GM19438 (cell line): ENCODE data around the gene ZNF341.
A peak's percentile ranks its signal among the peaks of the same experiment; 100 is the strongest.
"Not testable (repeated sequence)": the region's sequence is repeated elsewhere in the genome, so short reads cannot be mapped to it uniquely, and the experiment has no call there.

Experiments
- ATAC-seq: cut with Tn5 transposase; IDR thresholded peaks from one replicate; pipeline ENCODE4 v1.9.1; 2021; ENCODE audit warnings: low read depth; ENCODE audit not compliant: unreplicated experiment

Gene ZNF341

GRCh38 chr20:33791021-33791420 lies 59.2 kb downstream of the ZNF341 start:
- ATAC-seq, result no peak

- no peak for ATAC-seq
Measured at GRCh38 chr20:33791540-33791939, 59.7 kb downstream of the ZNF341 start.

- no peak for ATAC-seq
Measured at GRCh38 chr20:33791959-33792597, 60.3 kb downstream of the ZNF341 start.

- ATAC-seq, result not testable (repeated sequence)
Measured at GRCh38 chr20:33792598-33792989, 60.8 kb downstream of the ZNF341 start.

- no peak for ATAC-seq
Measured at GRCh38 chr20:33793011-33793931, 61.5 kb downstream of the ZNF341 start.

GRCh38 chr20:33796263-33796906 lies 64.6 kb downstream of the ZNF341 start:
- ATAC-seq, result no peak

- ATAC-seq, result no peak
Measured at GRCh38 chr20:33796907-33797544, 65.2 kb downstream of the ZNF341 start.

- ATAC-seq, result no peak
Measured at GRCh38 chr20:33798444-33798843, 66.6 kb downstream of the ZNF341 start.

- ATAC-seq, result no peak
Measured at GRCh38 chr20:33803921-33804337, 72.1 kb downstream of the ZNF341 start.

GRCh38 chr20:33808388-33808787 lies 76.6 kb downstream of the ZNF341 start:
- ATAC-seq, result no peak

GRCh38 chr20:33810259-33810658 lies 78.5 kb downstream of the ZNF341 start:
- no peak for ATAC-seq

- ATAC-seq, result peak; percentile 92
Measured at GRCh38 chr20:33810885-33811775, 79.3 kb downstream of the ZNF341 start, which contains the start of gene CHMP4B. Gene CHMP4B (plus strand): TSS chr20:33811348. CDS start chr20:33811469, 121 bp downstream.

GRCh38 chr20:33811776-33812151 lies 80.0 kb downstream of the ZNF341 start:
- ATAC-seq, result peak; percentile 13

GRCh38 chr20:33812152-33812849 lies 80.5 kb downstream of the ZNF341 start:
- ATAC-seq, result no peak

GRCh38 chr20:33812908-33813462 lies 81.2 kb downstream of the ZNF341 start:
- no peak for ATAC-seq

GRCh38 chr20:33814238-33814712 lies 82.5 kb downstream of the ZNF341 start:
- ATAC-seq, result no peak

- no peak for ATAC-seq
Measured at GRCh38 chr20:33815671-33816070, 83.9 kb downstream of the ZNF341 start.

GRCh38 chr20:33816191-33816590 lies 84.4 kb downstream of the ZNF341 start:
- no peak for ATAC-seq

GRCh38 chr20:33817411-33817810 lies 85.6 kb downstream of the ZNF341 start:
- ATAC-seq, result no peak
